ENCODE data around the gene TRIM60. TPM values are rescaled to one million over a fixed set of nuclear protein-coding genes. Genes with fewer than 3 reads are reported as not detected.
"Not testable (repeated sequence)": the region's sequence is repeated elsewhere in the genome, so short reads cannot be mapped to it uniquely, and the experiment has no call there.

Gene TRIM60
- total and polyA plus RNA-seq, 2 of the 4 experiments (the other 2 are of a cell fraction): not detected

GRCh38 chr4:165079476-165079875 lies 47.7 kb downstream of the TRIM60 start:
- Histone ChIP-seq H2BK5ac (ENCODE audit: low read depth, low read length, poor library complexity, severe bottlenecking) (no peak overlapping the region), H3K23ac (ENCODE audit: low read depth, low read length) (no peak overlapping the region), H4K5ac (ENCODE audit: low read depth, low read length) (no peak overlapping the region), H3K18ac (ENCODE audit: low read depth, low read length) (no peak overlapping the region), H4K8ac (ENCODE audit: low read depth in 2 of 2, low read length in 2 of 2) (no peak overlapping the region), H3K4me1 (ENCODE audit: control insufficient read depth, insufficient read depth, low read length) (no peaks in the 10 kb centered on the region), H3K56ac (ENCODE audit: extremely low read depth, insufficient read depth, low read length) (no peak overlapping the region), H2BK20ac (ENCODE audit: low read depth, low read length) (no peak overlapping the region), H2AK9ac (replicated peaks; ENCODE audit: low read depth, low read length, poor library complexity) (no peak overlapping the region), H3K4ac (ENCODE audit: low read depth, low read length) (no peak overlapping the region), H2BK120ac (ENCODE audit: low read depth, low read length) (no peak overlapping the region), H3K4me3 (ENCODE audit: insufficient read depth, low read depth, low read length) (no peak overlapping the region), H3K14ac (replicated peaks; ENCODE audit: low read depth, low read length) (no peak overlapping the region), H3K9ac (ENCODE audit: low read depth, low read length) (no peak overlapping the region), H2AFZ (replicated peaks; ENCODE audit: low read length, poor library complexity) (no peak overlapping the region), H3K9me1 (ENCODE audit: insufficient read depth, low read length) (no peaks in the 10 kb centered on the region), H3K9me3 (ENCODE audit: control insufficient read depth, insufficient read depth, low read length) (no peaks in the 10 kb centered on the region), H3K36me3 (ENCODE audit: control insufficient read depth, insufficient read depth, low read length) (0 out of 2 replicates have a peak, but pooled peaks cover 2% of the 10 kb centered on the region), H2AK5ac (ENCODE audit: low read depth, low read length) (no peak overlapping the region), H4K91ac (ENCODE audit: insufficient read depth, low read depth, low read length) (no peak overlapping the region), H3K4me2 (ENCODE audit: low read depth, low read length) (no peak overlapping the region), H2BK15ac (ENCODE audit: low read depth, low read length) (no peak overlapping the region), H4K20me1 (ENCODE audit: insufficient read depth, low read length) (no peaks in the 10 kb centered on the region), H3K27ac (ENCODE audit: insufficient read depth, low read length) (no peak overlapping the region), H3K27me3 (ENCODE audit: control insufficient read depth, insufficient read depth, low read length) (no peaks in the 10 kb centered on the region), H3K79me1 (ENCODE audit: low read depth in 1 of 2, low read length in 2 of 2) (no peaks in the 10 kb centered on the region)
- DNase-seq (peak; percentile 44), ATAC-seq (ENCODE audit: low read depth) (no peak)
- dilution Hi-C loops (cut with HindIII; ENCODE audit: low sequenced_read_pairs, unreplicated experiment) (no loop called here), in situ Hi-C loops (cut with MboI; ENCODE audit: low sequenced_read_pairs) (no loop called here), intact Hi-C loops (cut with micrococcal nuclease) (no loop called here)
- BruUV-seq (replicated peaks): no TSS peak
- CTCF ChIA-PET: no interaction called here
- WGBS, 2 experiments (ENCODE audit: extremely low coverage in 2 of 2, insufficient read length in 1 of 2): 24% methylated on average over 3 of the region's 6 CpGs; no CpG with 5 or more reads in 1 of the 2 experiments
- POLR2A ChIA-PET (ENCODE audit: unreplicated experiment): no interaction called here
- TF ChIP-seq MAFK (IDR thresholded peaks at IDR 0.05; ENCODE audit: low read depth, low read length) (peak; percentile 55), CHD1 (IDR thresholded peaks at IDR 0.05; ENCODE audit: low read depth, low read length) (no peak), SMC3 (IDR thresholded peaks at IDR 0.05; ENCODE audit: low read depth, low read length) (no peak)

GRCh38 chr4:165084787-165085186 lies 53.0 kb downstream of the TRIM60 start:
- intact Hi-C loops (cut with micrococcal nuclease); H3K4me2 ChIP-seq (ENCODE audit: low read depth, low read length); H3K4me3 ChIP-seq (ENCODE audit: insufficient read depth, low read depth, low read length); H3K9ac ChIP-seq (ENCODE audit: low read depth, low read length); H2BK120ac ChIP-seq (ENCODE audit: low read depth, low read length); H4K91ac ChIP-seq (ENCODE audit: insufficient read depth, low read depth, low read length); H2BK5ac ChIP-seq (ENCODE audit: low read depth, low read length, poor library complexity, severe bottlenecking); ATAC-seq (ENCODE audit: low read depth); H2BK20ac ChIP-seq (ENCODE audit: low read depth, low read length); dilution Hi-C loops (cut with HindIII; ENCODE audit: low sequenced_read_pairs, unreplicated experiment); in situ Hi-C loops (cut with MboI; ENCODE audit: low sequenced_read_pairs); H3K27me3 ChIP-seq (ENCODE audit: control insufficient read depth, insufficient read depth, low read length); H4K20me1 ChIP-seq (ENCODE audit: insufficient read depth, low read length); H3K4me1 ChIP-seq (ENCODE audit: control insufficient read depth, insufficient read depth, low read length); BruUV-seq (replicated peaks); H3K56ac ChIP-seq (ENCODE audit: extremely low read depth, insufficient read depth, low read length); H3K18ac ChIP-seq (ENCODE audit: low read depth, low read length); H3K36me3 ChIP-seq (ENCODE audit: control insufficient read depth, insufficient read depth, low read length); H3K14ac ChIP-seq (replicated peaks; ENCODE audit: low read depth, low read length); H3K4ac ChIP-seq (ENCODE audit: low read depth, low read length); H2AK5ac ChIP-seq (ENCODE audit: low read depth, low read length); H2AK9ac ChIP-seq (replicated peaks; ENCODE audit: low read depth, low read length, poor library complexity); H3K27ac ChIP-seq (ENCODE audit: insufficient read depth, low read length); H2BK15ac ChIP-seq (ENCODE audit: low read depth, low read length); DNase-seq; H4K8ac ChIP-seq (ENCODE audit: low read depth in 2 of 2, low read length in 2 of 2); POLR2A ChIA-PET (ENCODE audit: unreplicated experiment); H3K9me3 ChIP-seq (ENCODE audit: control insufficient read depth, insufficient read depth, low read length); H3K23ac ChIP-seq (ENCODE audit: low read depth, low read length); H3K9me1 ChIP-seq (ENCODE audit: insufficient read depth, low read length); H2AFZ ChIP-seq (replicated peaks; ENCODE audit: low read length, poor library complexity); H4K5ac ChIP-seq (ENCODE audit: low read depth, low read length); H3K79me1 ChIP-seq (ENCODE audit: low read depth in 1 of 2, low read length in 2 of 2): not testable (repeated sequence)
- no CpG with 5 or more reads among the region's 7 CpGs for WGBS, 2 experiments (ENCODE audit: extremely low coverage in 2 of 2, insufficient read length in 1 of 2)
- CTCF ChIA-PET: interaction anchor here (1.0 kb wide), 1 partner anchor 8 kb away, joined by 4 read pairs; no protein-coding TSS in a partner anchor
